ENCODE measurements around the gene MTCL1.

Gene MTCL1

GRCh38 chr18:8868276-8868675, 162.9 kb downstream of the MTCL1 start:
- DNase-seq (ENCODE audit: low spot score): no peak

- no peak for DNase-seq (ENCODE audit: low spot score)
Observed at GRCh38 chr18:8868779-8869415, 163.5 kb downstream of the MTCL1 start.

- DNase-seq (ENCODE audit: low spot score): no peak
Observed at GRCh38 chr18:8869696-8870095, 164.3 kb downstream of the MTCL1 start.

GRCh38 chr18:8870528-8870927, 165.2 kb downstream of the MTCL1 start:
- no peak for DNase-seq (ENCODE audit: low spot score)

GRCh38 chr18:8871489-8871888, 166.1 kb downstream of the MTCL1 start:
- DNase-seq (ENCODE audit: low spot score): no peak

GRCh38 chr18:8874872-8875271, 169.5 kb downstream of the MTCL1 start:
- no peak for DNase-seq (ENCODE audit: low spot score)

- no peak for DNase-seq (ENCODE audit: low spot score)
Observed at GRCh38 chr18:8876887-8877286, 171.5 kb downstream of the MTCL1 start.

GRCh38 chr18:8881103-8881502, 175.7 kb downstream of the MTCL1 start:
- no peak for DNase-seq (ENCODE audit: low spot score)

Data from D341Med (cell line).